Ishikawa (cell line): ENCODE data around the gene POLG.

Experiments used
- CREB1 ChIP-seq: IDR thresholded peaks from 2 replicates; pipeline ENCODE4 v1.6.1; 2012; ENCODE audit warnings: low read depth
- EGR1 ChIP-seq: IDR thresholded peaks from 2 replicates; pipeline ENCODE4 v1.6.1; 2012
- EP300 ChIP-seq: IDR thresholded peaks from 2 replicates; pipeline ENCODE4 v1.6.1; 2012; ENCODE audit warnings: borderline replicate concordance
- RAD21 ChIP-seq: IDR thresholded peaks from 2 replicates; pipeline ENCODE4 v1.6.1; 2012; ENCODE audit warnings: low read depth
- REST ChIP-seq: IDR thresholded peaks from 2 replicates; pipeline ENCODE4 v1.6.1; 2012; ENCODE audit warnings: low read depth, mild to moderate bottlenecking
- TEAD4 ChIP-seq: IDR thresholded peaks from 2 replicates; pipeline ENCODE4 v1.6.1; 2012
- YY1 ChIP-seq: IDR thresholded peaks from 2 replicates; pipeline ENCODE4 v1.6.1; 2012; ENCODE audit warnings: low read depth

- TF ChIP-seq CREB1 (no peak), REST (no peak), TEAD4 (no peak), EGR1 (no peak), EP300 (no peak), RAD21 (no peak), YY1 (no peak)
These were observed 18.1 kb downstream of the POLG start for GRCh38 chr15:89316504-89316903.
